HEK293 (cell line): ENCODE measurements around the gene GALNT8.

ENCODE experiments used
- CTCF ChIA-PET: fragments of 350-600 bp; formaldehyde crosslinking; extraction: SDS; loops from one replicate; lab custom pipeline; 2021; ENCODE audit warnings: antibody characterized with exemption; lab: Yijun Ruan, JAX
- POLR2A ChIA-PET: fragments of 300-600 bp; formaldehyde crosslinking; extraction: SDS; loops from one replicate; lab custom pipeline; 2020; ENCODE audit warnings: antibody characterized with exemption, inconsistent platforms; lab: Yijun Ruan, JAX
- H3K27ac ChIP-seq: fragments of 200-500 bp; sonication (Bioruptor generic); 2 replicates; pipeline ENCODE4 v1.5.1; 2014; ENCODE audit warnings: low read depth, low read length, control low read depth, inconsistent platforms; ENCODE audit errors: extremely low read depth
- H3K36me3 ChIP-seq, 2 experiments: fragments of 200-500 bp in 1 of 2; sonication (Bioruptor generic) in 1 of 2; 1 replicate in 1 of 2; 2 replicates in 1 of 2; pipeline ENCODE4 v1.5.1; 2014 to 2017; ENCODE audit warnings: inconsistent platforms in 2 of 2, low read length in 2 of 2; ENCODE audit not compliant: control insufficient read depth in 2 of 2, insufficient read depth in 1 of 2
- H3K4me1 ChIP-seq: fragments of 200-500 bp; sonication (Bioruptor generic); 2 replicates; pipeline ENCODE4 v1.5.1; 2014; ENCODE audit warnings: mild to moderate bottlenecking, low read length, inconsistent platforms; ENCODE audit not compliant: control insufficient read depth, insufficient read depth
- H3K4me3 ChIP-seq: 2 replicates; pipeline ENCODE4 v1.5.1; 2011; ENCODE audit warnings: low read depth, mild to moderate bottlenecking, control low read depth, low read length, moderate library complexity
- H3K9me3 ChIP-seq: fragments of 200-500 bp; sonication (Bioruptor generic); 2 replicates; pipeline ENCODE4 v1.5.1; 2014; ENCODE audit warnings: low read depth, low read length, inconsistent platforms; ENCODE audit not compliant: control insufficient read depth, insufficient read depth
- PRDM1 ChIP-seq: fragments of 450-650 bp; formaldehyde crosslinking; IDR thresholded peaks from 2 replicates; pipeline ENCODE4; 2016; ENCODE audit warnings: missing biosample characterization, missing genetic modification characterization
- RBAK ChIP-seq: fragments of 450-650 bp; formaldehyde crosslinking; IDR thresholded peaks from 2 replicates; pipeline ENCODE4 v1.5.1; 2016; ENCODE audit warnings: missing biosample characterization, missing genetic modification characterization
- SP3 ChIP-seq: fragments of 450-650 bp; formaldehyde crosslinking; IDR thresholded peaks from 2 replicates; pipeline ENCODE4 v1.5.1; 2016; ENCODE audit warnings: missing biosample characterization, missing genetic modification characterization
- TRIM28 ChIP-seq: IDR thresholded peaks from 2 replicates; pipeline ENCODE4 v1.6.1; 2011; ENCODE audit warnings: low read length, control low read depth, borderline replicate concordance
- WT1 ChIP-seq: fragments of 450-650 bp; formaldehyde crosslinking; IDR thresholded peaks from 2 replicates; pipeline ENCODE4 v1.5.1; 2016; ENCODE audit warnings: missing biosample characterization, missing genetic modification characterization
- ZBTB20 ChIP-seq: fragments of 450-650 bp; formaldehyde crosslinking; IDR thresholded peaks from 2 replicates; pipeline ENCODE4 v1.5.1; 2016; ENCODE audit warnings: missing biosample characterization, missing genetic modification characterization
- ZBTB7A ChIP-seq: fragments of 450-650 bp; formaldehyde crosslinking; IDR thresholded peaks from 2 replicates; pipeline ENCODE4 v1.5.1; 2016; ENCODE audit warnings: low read depth, missing biosample characterization, missing genetic modification characterization
- ZNF133 ChIP-seq: fragments of 450-650 bp; formaldehyde crosslinking; IDR thresholded peaks from 2 replicates; pipeline ENCODE4 v1.5.1; 2016; ENCODE audit warnings: missing biosample characterization, missing genetic modification characterization
- ZNF138 ChIP-seq: fragments of 450-650 bp; formaldehyde crosslinking; IDR thresholded peaks from 2 replicates; pipeline ENCODE4 v1.5.1; 2016; ENCODE audit warnings: missing biosample characterization, missing genetic modification characterization, borderline replicate concordance
- ZNF19 ChIP-seq: fragments of 450-650 bp; formaldehyde crosslinking; IDR thresholded peaks from 2 replicates; pipeline ENCODE4; 2016; ENCODE audit warnings: missing biosample characterization, missing genetic modification characterization, low read depth
- ZNF2 ChIP-seq: fragments of 450-650 bp; formaldehyde crosslinking; IDR thresholded peaks from 2 replicates; pipeline ENCODE4 v1.5.1; 2016; ENCODE audit warnings: missing biosample characterization, missing genetic modification characterization
- ZNF211 ChIP-seq: fragments of 450-650 bp; formaldehyde crosslinking; IDR thresholded peaks from 2 replicates; pipeline ENCODE4 v1.5.1; 2016; ENCODE audit warnings: low read depth, missing biosample characterization, missing genetic modification characterization
- ZNF354C ChIP-seq: fragments of 450-650 bp; formaldehyde crosslinking; IDR thresholded peaks from 2 replicates; pipeline ENCODE4 v1.5.1; 2016; ENCODE audit warnings: missing biosample characterization, missing genetic modification characterization, low read depth, borderline replicate concordance
- ZNF37A ChIP-seq: fragments of 450-650 bp; IDR thresholded peaks from 2 replicates; pipeline ENCODE4 v1.5.1; 2018; ENCODE audit warnings: missing biosample characterization, missing genetic modification characterization
- ZNF394 ChIP-seq: fragments of 450-650 bp; formaldehyde crosslinking; IDR thresholded peaks from 2 replicates; pipeline ENCODE4 v1.5.1; 2016; ENCODE audit warnings: missing biosample characterization, missing genetic modification characterization, mild to moderate bottlenecking, moderate library complexity, borderline replicate concordance
- ZNF560 ChIP-seq: fragments of 450-650 bp; formaldehyde crosslinking; IDR thresholded peaks from 2 replicates; pipeline ENCODE4 v1.5.1; 2017; ENCODE audit warnings: missing biosample characterization, missing genetic modification characterization, borderline replicate concordance
- ZNF830 ChIP-seq: fragments of 450-650 bp; IDR thresholded peaks from 2 replicates; pipeline ENCODE4 v1.5.0; 2018; ENCODE audit warnings: missing biosample characterization, missing genetic modification characterization, low read depth, mild to moderate bottlenecking, moderate library complexity
- TF ChIP-seq, protein P1 (sequence below): fragments of 450-650 bp; formaldehyde crosslinking; IDR thresholded peaks from 2 replicates; pipeline ENCODE4 v1.5.1; 2016; ENCODE audit warnings: missing biosample characterization, missing genetic modification characterization
- TF ChIP-seq, protein P2 (sequence below): fragments of 450-650 bp; formaldehyde crosslinking; IDR thresholded peaks from 2 replicates; pipeline ENCODE4 v1.5.1; 2017; ENCODE audit warnings: missing biosample characterization, missing genetic modification characterization
- TF ChIP-seq, protein P3 (sequence below): fragments of 450-650 bp; formaldehyde crosslinking; IDR thresholded peaks from 2 replicates; pipeline ENCODE4 v1.5.1; 2016; ENCODE audit warnings: missing biosample characterization, missing genetic modification characterization
- TF ChIP-seq, protein P4 (sequence below): fragments of 450-650 bp; formaldehyde crosslinking; optimal IDR thresholded peaks from 2 replicates; pipeline ENCODE3; 2016; ENCODE audit warnings: missing biosample characterization, mild to moderate bottlenecking, missing genetic modification characterization
- TF ChIP-seq, protein P5 (sequence below): fragments of 450-650 bp; formaldehyde crosslinking; IDR thresholded peaks from 2 replicates; pipeline ENCODE4 v1.5.1; 2016; ENCODE audit warnings: missing biosample characterization, missing genetic modification characterization

The GALNT8 gene

DNA sequence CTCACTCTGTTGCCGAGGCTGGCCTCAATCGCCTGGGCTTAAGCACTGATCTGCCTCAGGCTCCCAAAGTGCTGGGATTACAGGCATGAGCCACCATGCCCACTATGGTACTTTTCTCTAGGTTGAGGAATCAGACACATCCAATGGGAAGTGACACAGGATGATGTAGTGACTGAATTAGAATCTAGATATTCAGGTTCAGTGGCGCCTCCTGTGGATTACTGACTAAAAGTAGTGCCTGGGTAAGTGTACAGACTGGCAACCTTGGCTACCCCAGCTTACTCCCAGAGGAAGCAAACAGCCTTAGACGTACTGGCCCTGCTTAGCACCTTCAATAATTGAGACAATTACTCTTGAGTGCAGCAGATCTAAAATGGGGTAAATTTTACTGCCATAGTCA is 22.8 kb downstream of the GALNT8 start:
- H3K4me3 ChIP-seq = no peak overlapping the region
- H3K9me3 ChIP-seq = no peaks in the 10 kb centered on the region
- TF ChIP-seq, protein P1, sequence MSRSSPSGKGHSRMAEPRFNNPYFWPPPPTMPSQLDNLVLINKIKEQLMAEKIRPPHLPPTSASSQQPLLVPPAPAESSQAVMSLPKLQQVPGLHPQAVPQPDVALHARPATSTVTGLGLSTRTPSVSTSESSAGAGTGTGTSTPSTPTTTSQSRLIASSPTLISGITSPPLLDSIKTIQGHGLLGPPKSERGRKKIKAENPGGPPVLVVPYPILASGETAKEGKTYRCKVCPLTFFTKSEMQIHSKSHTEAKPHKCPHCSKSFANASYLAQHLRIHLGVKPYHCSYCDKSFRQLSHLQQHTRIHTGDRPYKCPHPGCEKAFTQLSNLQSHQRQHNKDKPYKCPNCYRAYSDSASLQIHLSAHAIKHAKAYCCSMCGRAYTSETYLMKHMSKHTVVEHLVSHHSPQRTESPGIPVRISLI (tag by site-specific recombination) = no peak
- TF ChIP-seq ZNF394 = no peak
- no peak for TF ChIP-seq SP3
- ChIA-PET POLR2A (no interaction called here), CTCF (interaction anchor here (1.6 kb wide), 1 partner anchor 15 kb away, joined by 9 read pairs; no protein-coding TSS in a partner anchor)
- no peak overlapping the region for H3K27ac ChIP-seq
- no peaks in the 10 kb centered on the region for H3K4me1 ChIP-seq
- H3K36me3 ChIP-seq = no peaks in the 10 kb centered on the region

DNA sequence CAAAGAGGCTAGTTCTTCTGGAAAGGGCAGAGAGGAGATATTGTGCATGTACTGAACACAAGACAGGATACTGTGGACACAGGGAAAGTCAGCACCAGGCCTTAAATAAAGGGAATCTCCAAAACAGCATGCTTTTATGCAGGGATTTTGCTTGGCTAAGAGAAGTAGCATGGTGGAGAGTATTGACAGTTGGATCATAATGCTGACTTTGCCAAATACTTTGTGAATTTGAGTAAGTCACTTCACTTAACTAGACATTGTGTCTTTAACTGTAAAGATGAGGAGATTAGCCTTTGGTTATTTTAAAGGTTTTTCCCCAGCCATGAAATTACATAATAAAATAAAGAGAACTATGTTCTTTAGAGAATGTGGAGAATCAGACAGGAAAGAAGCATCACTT is 24.5 kb downstream of the GALNT8 start:
- Histone ChIP-seq H3K9me3 (no peaks in the 10 kb centered on the region), H3K4me1 (no peaks in the 10 kb centered on the region)
- POLR2A ChIA-PET = no interaction called here

More for the DNA sequence above, 24.5 kb downstream of the GALNT8 start:
- H3K27ac ChIP-seq = no peak overlapping the region
- TF ChIP-seq, protein P2, sequence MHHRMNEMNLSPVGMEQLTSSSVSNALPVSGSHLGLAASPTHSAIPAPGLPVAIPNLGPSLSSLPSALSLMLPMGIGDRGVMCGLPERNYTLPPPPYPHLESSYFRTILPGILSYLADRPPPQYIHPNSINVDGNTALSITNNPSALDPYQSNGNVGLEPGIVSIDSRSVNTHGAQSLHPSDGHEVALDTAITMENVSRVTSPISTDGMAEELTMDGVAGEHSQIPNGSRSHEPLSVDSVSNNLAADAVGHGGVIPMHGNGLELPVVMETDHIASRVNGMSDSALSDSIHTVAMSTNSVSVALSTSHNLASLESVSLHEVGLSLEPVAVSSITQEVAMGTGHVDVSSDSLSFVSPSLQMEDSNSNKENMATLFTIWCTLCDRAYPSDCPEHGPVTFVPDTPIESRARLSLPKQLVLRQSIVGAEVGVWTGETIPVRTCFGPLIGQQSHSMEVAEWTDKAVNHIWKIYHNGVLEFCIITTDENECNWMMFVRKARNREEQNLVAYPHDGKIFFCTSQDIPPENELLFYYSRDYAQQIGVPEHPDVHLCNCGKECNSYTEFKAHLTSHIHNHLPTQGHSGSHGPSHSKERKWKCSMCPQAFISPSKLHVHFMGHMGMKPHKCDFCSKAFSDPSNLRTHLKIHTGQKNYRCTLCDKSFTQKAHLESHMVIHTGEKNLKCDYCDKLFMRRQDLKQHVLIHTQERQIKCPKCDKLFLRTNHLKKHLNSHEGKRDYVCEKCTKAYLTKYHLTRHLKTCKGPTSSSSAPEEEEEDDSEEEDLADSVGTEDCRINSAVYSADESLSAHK (tag by site-specific recombination) = no peak
- TF ChIP-seq ZNF2 (tag by site-specific recombination) (no peak), ZNF211 (tag by site-specific recombination) (no peak), ZNF354C (tag by site-specific recombination) (no peak), ZNF830 (no peak), ZNF560 (tag by site-specific recombination) (no peak), ZNF37A (no peak), ZNF19 (tag by site-specific recombination) (no peak), ZNF133 (tag by site-specific recombination) (no peak), PRDM1 (no peak), ZNF138 (no peak), WT1 (tag by site-specific recombination) (no peak), RBAK (tag by site-specific recombination) (no peak), TRIM28 (no peak), ZBTB7A (tag by site-specific recombination) (no peak), ZBTB20 (tag by site-specific recombination) (no peak)
- TF ChIP-seq, protein P3, sequence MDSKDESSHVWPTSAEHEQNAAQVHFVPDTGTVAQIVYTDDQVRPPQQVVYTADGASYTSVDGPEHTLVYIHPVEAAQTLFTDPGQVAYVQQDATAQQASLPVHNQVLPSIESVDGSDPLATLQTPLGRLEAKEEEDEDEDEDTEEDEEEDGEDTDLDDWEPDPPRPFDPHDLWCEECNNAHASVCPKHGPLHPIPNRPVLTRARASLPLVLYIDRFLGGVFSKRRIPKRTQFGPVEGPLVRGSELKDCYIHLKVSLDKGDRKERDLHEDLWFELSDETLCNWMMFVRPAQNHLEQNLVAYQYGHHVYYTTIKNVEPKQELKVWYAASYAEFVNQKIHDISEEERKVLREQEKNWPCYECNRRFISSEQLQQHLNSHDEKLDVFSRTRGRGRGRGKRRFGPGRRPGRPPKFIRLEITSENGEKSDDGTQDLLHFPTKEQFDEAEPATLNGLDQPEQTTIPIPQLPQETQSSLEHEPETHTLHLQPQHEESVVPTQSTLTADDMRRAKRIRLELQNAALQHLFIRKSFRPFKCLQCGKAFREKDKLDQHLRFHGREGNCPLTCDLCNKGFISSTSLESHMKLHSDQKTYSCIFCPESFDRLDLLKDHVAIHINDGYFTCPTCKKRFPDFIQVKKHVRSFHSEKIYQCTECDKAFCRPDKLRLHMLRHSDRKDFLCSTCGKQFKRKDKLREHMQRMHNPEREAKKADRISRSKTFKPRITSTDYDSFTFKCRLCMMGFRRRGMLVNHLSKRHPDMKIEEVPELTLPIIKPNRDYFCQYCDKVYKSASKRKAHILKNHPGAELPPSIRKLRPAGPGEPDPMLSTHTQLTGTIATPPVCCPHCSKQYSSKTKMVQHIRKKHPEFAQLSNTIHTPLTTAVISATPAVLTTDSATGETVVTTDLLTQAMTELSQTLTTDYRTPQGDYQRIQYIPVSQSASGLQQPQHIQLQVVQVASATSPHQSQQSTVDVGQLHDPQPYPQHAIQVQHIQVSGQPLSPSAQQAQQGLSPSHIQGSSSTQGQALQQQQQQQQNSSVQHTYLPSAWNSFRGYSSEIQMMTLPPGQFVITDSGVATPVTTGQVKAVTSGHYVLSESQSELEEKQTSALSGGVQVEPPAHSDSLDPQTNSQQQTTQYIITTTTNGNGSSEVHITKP (tag by site-specific recombination) = no peak
- TF ChIP-seq, protein P4, sequence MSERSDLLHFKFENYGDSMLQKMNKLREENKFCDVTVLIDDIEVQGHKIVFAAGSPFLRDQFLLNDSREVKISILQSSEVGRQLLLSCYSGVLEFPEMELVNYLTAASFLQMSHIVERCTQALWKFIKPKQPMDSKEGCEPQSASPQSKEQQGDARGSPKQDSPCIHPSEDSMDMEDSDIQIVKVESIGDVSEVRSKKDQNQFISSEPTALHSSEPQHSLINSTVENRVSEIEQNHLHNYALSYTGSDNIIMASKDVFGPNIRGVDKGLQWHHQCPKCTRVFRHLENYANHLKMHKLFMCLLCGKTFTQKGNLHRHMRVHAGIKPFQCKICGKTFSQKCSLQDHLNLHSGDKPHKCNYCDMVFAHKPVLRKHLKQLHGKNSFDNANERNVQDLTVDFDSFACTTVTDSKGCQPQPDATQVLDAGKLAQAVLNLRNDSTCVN (tag by site-specific recombination) = no peak
- TF ChIP-seq, protein P5, sequence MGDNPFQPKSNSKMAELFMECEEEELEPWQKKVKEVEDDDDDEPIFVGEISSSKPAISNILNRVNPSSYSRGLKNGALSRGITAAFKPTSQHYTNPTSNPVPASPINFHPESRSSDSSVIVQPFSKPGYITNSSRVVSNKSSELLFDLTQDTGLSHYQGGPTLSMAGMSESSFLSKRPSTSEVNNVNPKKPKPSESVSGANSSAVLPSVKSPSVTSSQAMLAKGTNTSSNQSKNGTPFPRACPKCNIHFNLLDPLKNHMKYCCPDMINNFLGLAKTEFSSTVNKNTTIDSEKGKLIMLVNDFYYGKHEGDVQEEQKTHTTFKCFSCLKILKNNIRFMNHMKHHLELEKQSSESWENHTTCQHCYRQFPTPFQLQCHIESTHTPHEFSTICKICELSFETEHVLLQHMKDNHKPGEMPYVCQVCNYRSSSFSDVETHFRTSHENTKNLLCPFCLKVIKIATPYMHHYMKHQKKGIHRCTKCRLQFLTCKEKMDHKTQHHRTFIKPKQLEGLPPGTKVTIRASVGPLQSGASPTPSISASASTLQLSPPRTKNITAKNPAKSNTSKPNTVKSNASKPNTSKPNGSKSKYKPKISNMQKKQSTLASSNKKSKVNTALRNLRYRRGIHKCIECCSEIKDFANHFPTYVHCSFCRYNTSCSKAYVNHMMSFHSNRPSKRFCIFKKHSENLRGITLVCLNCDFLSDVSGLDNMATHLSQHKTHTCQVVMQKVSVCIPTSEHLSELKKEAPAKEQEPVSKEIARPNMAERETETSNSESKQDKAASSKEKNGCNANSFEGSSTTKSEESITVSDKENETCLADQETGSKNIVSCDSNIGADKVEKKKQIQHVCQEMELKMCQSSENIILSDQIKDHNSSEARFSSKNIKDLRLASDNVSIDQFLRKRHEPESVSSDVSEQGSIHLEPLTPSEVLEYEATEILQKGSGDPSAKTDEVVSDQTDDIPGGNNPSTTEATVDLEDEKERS = no peak
- H3K36me3 ChIP-seq = no peaks in the 10 kb centered on the region
- CTCF ChIA-PET = no interaction called here
- H3K4me3 ChIP-seq = no peak overlapping the region
